ENCODE data around the gene POLD3. TPM values are rescaled to one million over a fixed set of nuclear protein-coding genes. Genes with fewer than 3 reads are reported as not detected.

The POLD3 gene
- total RNA-seq, 6 donors from 2014 or later: 7.4 to 20.8 (median 16.4) TPM

DNA sequence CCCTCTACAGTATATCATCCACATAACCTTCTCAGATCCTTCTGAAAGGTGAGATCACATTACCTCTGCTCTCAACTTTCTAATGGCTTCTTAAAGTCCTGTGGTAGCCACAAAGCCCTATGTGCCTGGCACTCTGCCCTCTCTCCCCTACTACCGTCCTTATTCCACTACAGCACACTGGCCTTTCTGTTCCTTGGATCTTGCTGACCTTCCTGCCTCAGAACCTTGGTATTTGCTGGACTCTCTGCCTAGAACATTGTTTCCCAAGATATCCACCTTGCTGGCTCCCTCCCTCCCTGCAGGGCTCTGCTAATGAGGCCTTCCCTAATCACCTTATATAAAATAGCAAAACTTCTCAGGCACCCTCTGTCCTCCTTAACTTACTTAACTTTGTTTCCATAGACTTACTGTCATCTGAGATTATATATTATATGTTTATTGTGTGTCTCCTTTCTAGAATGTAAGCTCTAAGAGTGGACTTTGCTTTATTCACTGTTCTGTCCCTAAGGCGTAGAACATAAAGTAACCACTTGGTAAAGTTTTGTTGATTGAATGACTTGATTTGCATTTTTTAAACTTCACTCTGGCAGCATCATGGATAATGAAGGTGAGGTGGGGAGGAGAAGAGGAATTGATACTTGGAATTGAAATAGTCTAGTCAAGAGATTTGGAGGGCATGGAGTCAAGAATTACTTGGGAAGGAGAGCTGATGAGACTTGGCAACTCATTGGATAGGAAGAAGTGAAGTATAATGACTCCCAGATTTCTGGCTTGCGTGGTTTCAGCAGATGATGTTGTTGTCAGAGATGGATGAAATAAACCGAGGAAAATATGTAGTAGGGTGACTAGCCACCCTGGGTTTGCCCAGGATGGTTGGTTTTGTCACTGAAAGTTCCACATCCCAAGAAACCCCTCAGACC is 10.5 kb downstream of the POLD3 start:
- Histone ChIP-seq H3K4me3 (no peak overlapping the region), H3K27me3 (no peaks in the 10 kb centered on the region), H3K36me3 (peaks cover 0 to 58% (median 8%) of the 10 kb centered on the region in 4 donors), H3K9me3 (no peaks in the 10 kb centered on the region), H3K27ac (no peak overlapping the region), H3K4me1 (no peaks in the 10 kb centered on the region)
- DNase-seq (no peak), ATAC-seq (ENCODE audit: low FRiP score in 2 of 2) (no peak)
- WGBS, 2 donors: 93 to 94% methylated on average over 4 of the region's 4 CpGs
- TF ChIP-seq POLR2AphosphoS5 (IDR thresholded peaks at IDR 0.05): no peak
- TF ChIP-seq POLR2A (IDR thresholded peaks at IDR 0.05): no peak
- TF ChIP-seq, protein P1, sequence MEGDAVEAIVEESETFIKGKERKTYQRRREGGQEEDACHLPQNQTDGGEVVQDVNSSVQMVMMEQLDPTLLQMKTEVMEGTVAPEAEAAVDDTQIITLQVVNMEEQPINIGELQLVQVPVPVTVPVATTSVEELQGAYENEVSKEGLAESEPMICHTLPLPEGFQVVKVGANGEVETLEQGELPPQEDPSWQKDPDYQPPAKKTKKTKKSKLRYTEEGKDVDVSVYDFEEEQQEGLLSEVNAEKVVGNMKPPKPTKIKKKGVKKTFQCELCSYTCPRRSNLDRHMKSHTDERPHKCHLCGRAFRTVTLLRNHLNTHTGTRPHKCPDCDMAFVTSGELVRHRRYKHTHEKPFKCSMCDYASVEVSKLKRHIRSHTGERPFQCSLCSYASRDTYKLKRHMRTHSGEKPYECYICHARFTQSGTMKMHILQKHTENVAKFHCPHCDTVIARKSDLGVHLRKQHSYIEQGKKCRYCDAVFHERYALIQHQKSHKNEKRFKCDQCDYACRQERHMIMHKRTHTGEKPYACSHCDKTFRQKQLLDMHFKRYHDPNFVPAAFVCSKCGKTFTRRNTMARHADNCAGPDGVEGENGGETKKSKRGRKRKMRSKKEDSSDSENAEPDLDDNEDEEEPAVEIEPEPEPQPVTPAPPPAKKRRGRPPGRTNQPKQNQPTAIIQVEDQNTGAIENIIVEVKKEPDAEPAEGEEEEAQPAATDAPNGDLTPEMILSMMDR (IDR thresholded peaks at IDR 0.05): no peak
- TF ChIP-seq EP300 (IDR thresholded peaks at IDR 0.05): no peak

GRCh38 chr11:74603845-74604244 is 11.5 kb downstream of the POLD3 start:
- Histone ChIP-seq H3K4me1 (no peaks in the 10 kb centered on the region), H3K36me3 (peaks cover 0 to 53% (median 8%) of the 10 kb centered on the region in 4 donors), H3K9me3 (no peaks in the 10 kb centered on the region), H3K27ac (no peak overlapping the region), H3K27me3 (no peaks in the 10 kb centered on the region), H3K4me3 (no peak overlapping the region)
- no peak for TF ChIP-seq POLR2AphosphoS5 (IDR thresholded peaks at IDR 0.05)
- no peak for TF ChIP-seq EP300 (IDR thresholded peaks at IDR 0.05)
- TF ChIP-seq, protein P1 (IDR thresholded peaks at IDR 0.05): no peak
- no peak for TF ChIP-seq POLR2A (IDR thresholded peaks at IDR 0.05)
- no peak for DNase-seq
- WGBS, 2 donors: 85 to 100% methylated on average over 1 of the region's 1 CpG
- ATAC-seq (ENCODE audit: low FRiP score in 2 of 2): no peak

DNA sequence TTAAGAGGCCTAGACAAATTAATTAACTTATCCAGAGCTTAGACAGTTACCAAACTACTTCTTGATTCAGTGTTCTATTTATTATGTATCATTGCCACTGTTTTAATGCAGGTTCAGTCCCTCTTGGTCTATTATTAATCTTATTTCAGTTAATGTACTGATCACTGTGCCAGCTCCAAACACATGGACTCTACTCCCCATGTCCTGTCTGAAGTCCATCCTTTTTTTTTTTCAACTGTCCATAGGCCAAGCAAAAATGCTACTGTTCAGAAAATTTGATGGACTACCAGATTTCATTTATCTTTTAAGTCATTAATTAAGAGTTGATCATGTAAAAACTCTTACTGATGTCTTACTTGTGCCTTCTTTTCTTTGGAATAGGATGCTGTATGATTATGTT is 11.9 kb downstream of the POLD3 start:
- Histone ChIP-seq H3K4me1 (no peaks in the 10 kb centered on the region), H3K9me3 (no peaks in the 10 kb centered on the region), H3K27ac (no peak overlapping the region), H3K27me3 (no peaks in the 10 kb centered on the region), H3K4me3 (no peak overlapping the region), H3K36me3 (peaks cover 0 to 51% (median 8%) of the 10 kb centered on the region in 4 donors)
- TF ChIP-seq POLR2AphosphoS5 (IDR thresholded peaks at IDR 0.05): no peak
- no peak for TF ChIP-seq EP300 (IDR thresholded peaks at IDR 0.05)
- TF ChIP-seq POLR2A (IDR thresholded peaks at IDR 0.05): no peak
- TF ChIP-seq, protein P1 (IDR thresholded peaks at IDR 0.05): no peak
- no peak for ATAC-seq (ENCODE audit: low FRiP score in 2 of 2)
- DNase-seq: no peak

DNA sequence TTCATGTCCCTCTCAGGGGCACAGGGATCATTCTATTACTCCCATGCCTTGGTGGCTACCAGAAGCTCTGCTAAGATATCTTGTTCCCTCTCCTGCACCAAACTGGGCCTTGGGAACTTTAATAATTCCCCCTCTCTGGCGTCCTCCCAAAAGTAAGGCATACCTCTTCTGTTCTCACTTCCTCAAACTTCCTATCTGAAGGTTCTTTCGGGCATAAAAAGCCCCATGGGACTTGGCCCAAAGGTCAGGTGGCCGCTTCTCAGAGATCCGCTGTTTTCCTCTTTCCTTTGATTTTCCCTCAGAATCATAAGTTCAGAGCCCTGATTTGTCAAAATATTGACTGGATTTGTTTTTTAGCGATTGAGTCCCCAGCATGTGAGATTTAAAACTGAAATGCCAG is 13.0 kb downstream of the POLD3 start:
- no peak for TF ChIP-seq POLR2A (IDR thresholded peaks at IDR 0.05)
- no peak for TF ChIP-seq POLR2AphosphoS5 (IDR thresholded peaks at IDR 0.05)
- TF ChIP-seq, protein P1 (IDR thresholded peaks at IDR 0.05): no peak
- TF ChIP-seq EP300 (IDR thresholded peaks at IDR 0.05): no peak
- DNase-seq (no peak), ATAC-seq (ENCODE audit: low FRiP score in 2 of 2) (no peak)
- Histone ChIP-seq H3K4me3 (no peak overlapping the region), H3K36me3 (peaks cover 0 to 40% (median 5%) of the 10 kb centered on the region in 4 donors), H3K4me1 (no peaks in the 10 kb centered on the region), H3K9me3 (no peaks in the 10 kb centered on the region), H3K27ac (no peak overlapping the region), H3K27me3 (no peaks in the 10 kb centered on the region)
- WGBS, 2 donors: 90 to 93% methylated on average over 5 of the region's 5 CpGs

All from upper lobe of left lung (tissue), 6 donors.